Measurements from ENCODE around the gene BID. TPM values are rescaled to one million over a fixed set of nuclear protein-coding genes. Genes with fewer than 3 reads are reported as not detected.

The BID gene
- total RNA-seq, 1 experiment from 2014 or later, result 66.7 TPM

DNA sequence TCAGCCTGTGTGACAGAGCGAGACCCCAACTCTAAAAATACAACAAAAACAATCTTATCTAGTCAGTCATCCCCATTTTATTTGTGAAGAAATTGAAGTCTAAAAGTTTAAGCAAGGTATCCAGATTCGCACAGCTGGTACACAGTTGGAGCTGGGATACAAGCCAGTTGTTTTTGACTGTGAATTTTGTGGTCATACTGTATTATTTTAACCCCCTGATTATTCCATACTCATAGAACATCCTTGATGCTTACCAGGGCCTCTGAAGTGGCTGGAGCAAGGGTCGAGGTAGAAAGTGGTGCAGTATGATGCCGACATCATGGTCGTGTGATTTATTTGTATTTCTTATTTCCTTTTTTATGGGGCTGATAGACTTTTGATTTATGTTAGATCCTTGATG is 50.0 kb downstream of the BID start:
- intact Hi-C loops (cut with micrococcal nuclease; ENCODE audit: unreplicated experiment) (no loop called here), in situ Hi-C loops (cut with HindIII; ENCODE audit: low pct_unique_long_range_greater_than_20kb, low sequenced_read_pairs) (no loop called here)
- CTCF ChIA-PET, result no interaction called here

DNA sequence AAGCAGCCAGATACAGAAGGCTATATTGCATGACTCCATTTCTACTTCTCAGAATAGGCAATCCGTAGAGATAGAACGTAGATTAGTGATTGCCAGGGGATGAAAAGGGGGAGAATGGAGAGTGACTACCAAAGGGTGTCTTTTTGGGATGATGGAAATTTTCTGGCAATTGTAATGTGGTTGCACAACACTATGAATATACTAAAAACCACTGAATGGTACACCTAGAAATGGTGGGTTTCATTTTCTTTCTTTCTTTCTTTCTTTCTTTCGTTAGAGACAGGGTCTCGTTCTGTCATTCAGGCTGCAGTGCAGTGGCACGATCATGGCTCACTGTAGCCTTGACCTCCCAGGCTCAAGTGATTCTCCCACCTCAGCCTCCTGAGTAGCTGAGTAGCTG is 54.4 kb downstream of the BID start:
- ChIA-PET CTCF (interaction anchor here (0.6 kb wide), 1 partner anchor 305 kb away, joined by 4 read pairs; no protein-coding TSS in a partner anchor), POLR2A (interaction anchor here (0.7 kb wide), 1 partner anchor 84 kb away, joined by 6 read pairs; no protein-coding TSS in a partner anchor)
- Histone ChIP-seq H3K27me3 (ENCODE audit: control insufficient read depth, insufficient read depth, low read length) (no peaks in the 10 kb centered on the region), H3K27ac (ENCODE audit: low read length) (no peak overlapping the region), H3K9me3 (ENCODE audit: control insufficient read depth, insufficient read depth, low read depth, low read length) (no peaks in the 10 kb centered on the region), H3K4me3 (ENCODE audit: low read depth in 2 of 2, low read length in 2 of 2) (no peak overlapping the region), H3K4me1 (ENCODE audit: control insufficient read depth, insufficient read depth, low read length) (no peaks in the 10 kb centered on the region), H3K36me3 (ENCODE audit: control insufficient read depth, insufficient read depth, low read length) (no peaks in the 10 kb centered on the region)
- ATAC-seq, result no peak
- intact Hi-C loops (cut with micrococcal nuclease; ENCODE audit: unreplicated experiment), result no loop called here
- DNase-seq (ENCODE audit: low read depth, low spot score), result no peak
- BruUV-seq (replicated peaks), result no TSS peak
- in situ Hi-C loops (cut with HindIII; ENCODE audit: low pct_unique_long_range_greater_than_20kb, low sequenced_read_pairs), result no loop called here
- TF ChIP-seq SIN3A (IDR thresholded peaks at IDR 0.05; ENCODE audit: borderline replicate concordance, insufficient read depth, low read depth, low read length) (no peak), POLR2AphosphoS5 (IDR thresholded peaks at IDR 0.05; ENCODE audit: low read depth, low read length) (no peak), REST (IDR thresholded peaks at IDR 0.05; ENCODE audit: insufficient read depth in 1 of 2, low read depth in 2 of 2, low read length in 1 of 2) (no peak), TCF7L2 (IDR thresholded peaks at IDR 0.05; ENCODE audit: low read depth, low read length) (no peak), CTCF (IDR thresholded peaks at IDR 0.05) (no peak)

More for the DNA sequence above, 50.0 kb downstream of the BID start:
- Histone ChIP-seq H3K36me3 (ENCODE audit: control insufficient read depth, insufficient read depth, low read length) (no peaks in the 10 kb centered on the region; the same call in 1 of the 2 replicates), H3K9me3 (ENCODE audit: control insufficient read depth, insufficient read depth, low read depth, low read length) (no peaks in the 10 kb centered on the region), H3K27ac (ENCODE audit: low read length) (no peak overlapping the region), H3K4me1 (ENCODE audit: control insufficient read depth, insufficient read depth, low read length) (no peaks in the 10 kb centered on the region), H3K4me3 (ENCODE audit: low read depth in 2 of 2, low read length in 2 of 2) (no peak overlapping the region), H3K27me3 (ENCODE audit: control insufficient read depth, insufficient read depth, low read length) (no peaks in the 10 kb centered on the region)
- no peak for ATAC-seq
- no TSS peak for BruUV-seq (replicated peaks)
- no peak for TF ChIP-seq REST (IDR thresholded peaks at IDR 0.05; ENCODE audit: insufficient read depth in 1 of 2, low read depth in 2 of 2, low read length in 1 of 2)
- TF ChIP-seq TCF7L2 (IDR thresholded peaks at IDR 0.05; ENCODE audit: low read depth, low read length), result no peak
- TF ChIP-seq POLR2AphosphoS5 (IDR thresholded peaks at IDR 0.05; ENCODE audit: low read depth, low read length), result no peak
- no peak for TF ChIP-seq SIN3A (IDR thresholded peaks at IDR 0.05; ENCODE audit: borderline replicate concordance, insufficient read depth, low read depth, low read length)
- TF ChIP-seq CTCF (IDR thresholded peaks at IDR 0.05), result no peak
- DNase-seq (ENCODE audit: low read depth, low spot score), result no peak
- POLR2A ChIA-PET, result no interaction called here
